Measurements from ENCODE around the gene C1GALT1C1. TPM values are rescaled to one million over a fixed set of nuclear protein-coding genes. Genes with fewer than 3 reads are reported as not detected.

C1GALT1C1 gene
- total RNA-seq, 3 donors from 2014 or later, result 20.8 to 34.5 (median 24.3) TPM

DNA sequence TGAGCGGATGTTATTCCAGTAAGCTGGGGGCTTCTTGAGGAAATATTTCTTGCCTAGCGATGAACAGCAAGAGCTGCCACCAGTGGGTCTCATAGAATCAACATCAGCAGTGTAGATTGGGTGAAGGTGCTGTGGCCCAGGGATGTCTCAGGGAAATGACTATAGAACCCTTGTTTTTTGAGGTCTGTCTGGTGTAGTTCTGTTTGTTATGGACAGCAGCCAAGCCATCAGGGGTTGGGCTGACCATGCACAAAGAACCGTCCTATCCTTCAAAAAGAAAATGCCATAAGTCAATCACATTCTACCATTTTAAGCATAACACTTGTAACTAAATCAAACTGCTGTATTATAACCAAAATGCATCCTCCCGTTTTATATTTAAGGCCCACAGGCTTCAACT is 17.3 kb upstream of the C1GALT1C1 start:
- ATAC-seq, result no peak
- Histone ChIP-seq H3K9me3 (no peaks in the 10 kb centered on the region), H3K4me1 (ENCODE audit: low read depth) (no peaks in the 10 kb centered on the region), H3K36me3 (ENCODE audit: low read depth) (no peaks in the 10 kb centered on the region), H3K4me3 (no peak overlapping the region)
- no peak for DNase-seq
- intact Hi-C loops (cut with DNase I, micrococcal nuclease), result no loop called here
- TF ChIP-seq, protein P1, sequence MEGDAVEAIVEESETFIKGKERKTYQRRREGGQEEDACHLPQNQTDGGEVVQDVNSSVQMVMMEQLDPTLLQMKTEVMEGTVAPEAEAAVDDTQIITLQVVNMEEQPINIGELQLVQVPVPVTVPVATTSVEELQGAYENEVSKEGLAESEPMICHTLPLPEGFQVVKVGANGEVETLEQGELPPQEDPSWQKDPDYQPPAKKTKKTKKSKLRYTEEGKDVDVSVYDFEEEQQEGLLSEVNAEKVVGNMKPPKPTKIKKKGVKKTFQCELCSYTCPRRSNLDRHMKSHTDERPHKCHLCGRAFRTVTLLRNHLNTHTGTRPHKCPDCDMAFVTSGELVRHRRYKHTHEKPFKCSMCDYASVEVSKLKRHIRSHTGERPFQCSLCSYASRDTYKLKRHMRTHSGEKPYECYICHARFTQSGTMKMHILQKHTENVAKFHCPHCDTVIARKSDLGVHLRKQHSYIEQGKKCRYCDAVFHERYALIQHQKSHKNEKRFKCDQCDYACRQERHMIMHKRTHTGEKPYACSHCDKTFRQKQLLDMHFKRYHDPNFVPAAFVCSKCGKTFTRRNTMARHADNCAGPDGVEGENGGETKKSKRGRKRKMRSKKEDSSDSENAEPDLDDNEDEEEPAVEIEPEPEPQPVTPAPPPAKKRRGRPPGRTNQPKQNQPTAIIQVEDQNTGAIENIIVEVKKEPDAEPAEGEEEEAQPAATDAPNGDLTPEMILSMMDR (IDR thresholded peaks at IDR 0.05), result no peak

DNA sequence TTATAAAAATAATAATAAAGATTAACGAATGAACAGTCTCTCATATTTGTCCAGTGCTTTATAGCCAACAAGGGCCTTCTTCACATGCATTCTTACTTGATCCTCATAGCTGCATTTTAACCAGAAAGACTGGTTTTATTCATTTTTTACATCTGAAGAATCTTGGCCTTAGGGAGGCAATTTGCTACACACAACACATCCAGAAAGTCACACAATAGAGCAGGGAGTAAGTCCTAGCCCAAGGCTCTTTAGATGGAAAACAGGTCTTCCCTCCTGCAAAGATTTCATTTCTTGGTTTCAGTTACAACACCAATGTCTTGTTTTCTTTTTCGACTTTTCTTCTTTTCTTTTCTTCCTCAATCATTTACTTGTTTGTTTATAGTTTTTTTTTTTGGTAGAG is 13.0 kb upstream of the C1GALT1C1 start:
- intact Hi-C loops (cut with DNase I, micrococcal nuclease), result no loop called here
- ATAC-seq, result no peak
- Histone ChIP-seq H3K9me3 (no peaks in the 10 kb centered on the region), H3K4me1 (ENCODE audit: low read depth) (no peaks in the 10 kb centered on the region), H3K36me3 (ENCODE audit: low read depth) (no peaks in the 10 kb centered on the region), H3K4me3 (no peak overlapping the region)
- TF ChIP-seq, protein P1 (IDR thresholded peaks at IDR 0.05), result no peak
- no peak for DNase-seq

DNA sequence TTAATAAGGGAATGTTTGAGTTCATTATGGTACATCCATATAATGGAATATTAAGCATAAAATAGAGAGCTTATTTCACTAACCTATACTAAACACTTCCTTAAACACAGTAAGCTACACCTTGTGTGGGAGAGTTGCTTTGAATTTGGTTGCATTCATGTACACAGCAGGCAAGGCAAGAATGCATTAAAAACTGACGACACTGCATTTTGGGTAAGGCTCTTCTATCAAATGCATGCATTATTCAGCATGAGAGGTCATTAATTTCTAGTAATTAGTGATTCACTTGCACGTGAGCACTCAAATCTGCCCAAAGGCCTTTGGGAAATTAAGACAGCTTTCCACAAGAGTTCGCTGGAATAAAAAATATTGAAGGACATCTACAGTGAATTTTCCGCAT is 8.8 kb upstream of the C1GALT1C1 start:
- Histone ChIP-seq H3K4me3 (no peak overlapping the region), H3K36me3 (ENCODE audit: low read depth) (no peaks in the 10 kb centered on the region), H3K9me3 (no peaks in the 10 kb centered on the region), H3K4me1 (ENCODE audit: low read depth) (no peaks in the 10 kb centered on the region)
- TF ChIP-seq, protein P1 (IDR thresholded peaks at IDR 0.05), result no peak
- ATAC-seq (no peak), DNase-seq (no peak)
- intact Hi-C loops (cut with DNase I, micrococcal nuclease), result no loop called here

DNA sequence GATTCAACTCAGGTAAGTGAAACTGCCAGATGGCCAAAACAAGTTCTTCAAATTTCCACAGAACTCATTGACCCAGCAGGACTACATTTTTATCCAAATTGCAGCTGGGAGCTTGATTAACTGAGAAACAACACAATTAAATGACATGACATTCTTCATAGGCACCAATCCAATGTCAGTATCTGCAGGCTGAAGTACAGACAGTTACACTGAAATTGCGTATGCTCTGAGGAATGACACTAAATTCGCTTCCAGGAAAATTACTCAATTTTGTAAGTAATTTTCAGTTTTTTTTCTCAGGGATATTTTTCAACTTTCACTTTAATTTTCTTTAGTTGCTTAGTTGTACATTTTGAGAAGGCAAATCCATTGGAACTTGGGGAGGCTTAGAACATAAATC is 4.5 kb downstream of the C1GALT1C1 start:
- Histone ChIP-seq H3K4me3 (no peak overlapping the region), H3K36me3 (ENCODE audit: low read depth) (no peaks in the 10 kb centered on the region), H3K9me3 (no peaks in the 10 kb centered on the region), H3K4me1 (ENCODE audit: low read depth) (no peaks in the 10 kb centered on the region)
- no peak for ATAC-seq
- intact Hi-C loops (cut with DNase I, micrococcal nuclease), result no loop called here
- TF ChIP-seq, protein P1 (IDR thresholded peaks at IDR 0.05), result no peak
- no peak for DNase-seq

DNA sequence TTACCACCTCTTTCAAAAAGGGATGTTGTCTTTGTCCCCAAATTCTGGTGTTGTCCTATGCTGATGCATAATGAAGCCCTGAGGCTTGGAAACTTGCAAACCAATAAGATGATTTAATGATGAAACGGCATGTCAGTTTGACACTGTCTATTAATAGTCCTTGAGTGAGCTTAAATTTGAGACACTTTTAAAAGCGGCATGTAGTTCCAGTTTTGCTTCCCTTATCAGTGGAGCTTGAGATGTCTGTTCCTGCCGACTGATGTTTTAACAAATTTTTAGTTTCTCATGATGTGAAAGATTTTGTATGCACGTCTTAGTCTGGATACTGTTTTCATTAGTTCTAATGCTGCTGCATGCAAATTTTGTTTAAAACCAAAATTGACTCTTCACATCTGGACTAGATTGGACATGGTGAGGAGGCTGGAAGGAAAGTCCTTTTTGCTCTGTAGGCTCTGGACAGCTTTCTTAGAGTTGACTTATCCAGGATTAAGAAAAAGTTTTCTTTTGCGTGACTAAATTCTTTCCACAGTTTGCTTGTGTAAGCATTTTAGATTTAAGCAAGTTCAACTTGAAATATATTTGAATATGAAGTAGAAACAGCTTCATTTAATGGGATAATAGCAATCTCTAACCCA is 11.7 kb downstream of the C1GALT1C1 start:
- Histone ChIP-seq H3K36me3 (ENCODE audit: low read depth) (no peaks in the 10 kb centered on the region), H3K4me3 (no peak overlapping the region), H3K9me3 (no peaks in the 10 kb centered on the region), H3K4me1 (ENCODE audit: low read depth) (no peaks in the 10 kb centered on the region)
- no peak for ATAC-seq
- intact Hi-C loops (cut with DNase I, micrococcal nuclease), result no loop called here
- DNase-seq, result no peak
- TF ChIP-seq, protein P1 (IDR thresholded peaks at IDR 0.05), result no peak

DNA sequence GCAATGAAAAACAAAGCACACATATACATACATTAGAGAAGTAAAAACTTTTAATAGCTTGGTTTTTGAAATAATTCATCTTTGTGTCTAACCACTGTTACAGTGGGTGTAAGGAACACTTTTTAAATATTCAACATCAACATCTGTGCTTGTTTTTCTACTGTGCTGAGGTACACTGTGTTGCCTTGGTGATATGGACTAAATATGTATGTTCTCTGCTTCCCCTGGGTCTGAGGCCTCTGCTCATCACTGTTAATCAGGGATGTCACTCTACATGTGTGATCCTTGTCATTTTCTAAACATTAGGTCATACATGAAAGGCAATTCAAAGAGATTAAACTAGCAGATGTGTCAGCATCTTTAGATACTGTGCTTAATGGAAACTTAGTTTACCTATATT is 15.0 kb downstream of the C1GALT1C1 start:
- H3K9me3 ChIP-seq, result no peaks in the 10 kb centered on the region
- no peaks in the 10 kb centered on the region for H3K36me3 ChIP-seq (ENCODE audit: low read depth)
- TF ChIP-seq, protein P1 (IDR thresholded peaks at IDR 0.05), result no peak
- DNase-seq (no peak), ATAC-seq (no peak)
- no peaks in the 10 kb centered on the region for H3K4me1 ChIP-seq (ENCODE audit: low read depth)
- intact Hi-C loops (cut with DNase I, micrococcal nuclease), result no loop called here
- no peak overlapping the region for H3K4me3 ChIP-seq

All from mucosa of descending colon (tissue), 3 donors.